CD4-positive, alpha-beta T cell treated with Interleukin-1 beta for 1 hour (primary cell): ENCODE results near the gene OGFOD3.
"Not testable (repeated sequence)": the region's sequence is repeated elsewhere in the genome, so short reads cannot be mapped to it uniquely, and the experiment has no call there.

Experiments
- DNase-seq, 2 donors: peaks; one replicate each; pipeline ENCODE4 v3.0.0-alpha.2; 2020 to 2022

OGFOD3 gene, protein sequence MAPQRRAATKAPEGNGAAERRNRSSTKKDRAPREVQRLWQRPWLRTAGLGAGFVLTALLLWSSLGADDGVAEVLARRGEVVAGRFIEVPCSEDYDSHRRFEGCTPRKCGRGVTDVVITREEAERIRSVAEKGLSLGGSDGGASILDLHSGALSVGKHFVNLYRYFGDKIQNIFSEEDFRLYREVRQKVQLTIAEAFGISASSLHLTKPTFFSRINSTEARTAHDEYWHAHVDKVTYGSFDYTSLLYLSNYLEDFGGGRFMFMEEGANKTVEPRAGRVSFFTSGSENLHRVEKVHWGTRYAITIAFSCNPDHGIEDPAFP

DNA sequence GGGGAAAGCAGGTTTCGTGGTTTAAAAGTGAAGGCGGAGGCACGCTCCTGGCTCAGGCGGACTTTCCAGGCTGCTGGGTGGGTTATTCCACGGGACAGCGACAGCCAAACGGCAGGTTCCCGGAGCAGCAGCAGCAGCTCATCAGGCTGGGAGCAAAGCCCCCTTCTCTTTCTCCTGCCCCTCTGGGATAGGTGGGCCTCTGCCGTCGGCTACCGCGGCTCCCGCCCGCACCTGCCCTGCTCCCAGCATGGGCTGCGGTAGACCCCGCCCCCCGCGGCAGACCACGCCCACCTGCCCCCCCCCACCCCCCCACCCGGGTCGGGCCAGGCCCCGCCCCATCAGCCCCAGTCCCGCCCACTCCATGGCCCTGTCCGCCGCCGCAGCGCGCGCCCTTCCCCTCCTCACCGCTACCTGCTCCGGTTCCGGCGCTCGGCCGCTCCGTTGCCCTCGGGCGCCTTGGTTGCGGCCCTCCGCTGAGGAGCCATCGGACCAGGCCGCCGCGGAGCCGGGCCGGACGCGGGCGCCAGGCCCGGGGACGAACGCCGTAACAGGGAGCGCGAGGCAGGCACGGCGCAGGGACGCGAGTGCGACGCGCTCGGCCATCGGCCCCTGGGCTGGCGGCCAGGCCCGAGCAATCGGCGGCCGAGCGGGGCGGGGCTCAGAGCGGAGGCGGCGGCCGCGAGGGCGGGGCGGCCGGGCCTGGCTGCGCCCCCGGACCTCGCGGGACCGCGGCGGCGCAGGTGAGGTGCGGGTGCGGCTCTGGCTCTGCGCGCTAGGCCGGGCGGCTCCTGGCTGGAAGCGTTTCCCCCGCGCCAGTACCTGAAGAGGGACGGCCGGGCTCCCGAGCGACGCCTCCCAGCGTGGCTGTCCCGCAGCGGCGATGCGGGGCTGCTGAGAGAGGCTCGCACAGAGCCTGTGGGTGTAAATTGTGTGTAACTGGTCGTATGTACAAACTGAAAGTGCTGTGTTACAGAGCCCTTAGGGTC, at the start of gene OGFOD3, which contains the start of gene HEXD:
Gene OGFOD3, minus strand, starts transcription at position 586 of the 986 bp plus-strand sequence. Its CDS starts 101 bp downstream, at position 485.
Gene HEXD, plus strand, starts transcription at position 347 of the 986 bp plus-strand sequence. CDS start 1,453 bp downstream, outside the sequence.
- peak; percentile 87 to 88 for DNase-seq

DNA sequence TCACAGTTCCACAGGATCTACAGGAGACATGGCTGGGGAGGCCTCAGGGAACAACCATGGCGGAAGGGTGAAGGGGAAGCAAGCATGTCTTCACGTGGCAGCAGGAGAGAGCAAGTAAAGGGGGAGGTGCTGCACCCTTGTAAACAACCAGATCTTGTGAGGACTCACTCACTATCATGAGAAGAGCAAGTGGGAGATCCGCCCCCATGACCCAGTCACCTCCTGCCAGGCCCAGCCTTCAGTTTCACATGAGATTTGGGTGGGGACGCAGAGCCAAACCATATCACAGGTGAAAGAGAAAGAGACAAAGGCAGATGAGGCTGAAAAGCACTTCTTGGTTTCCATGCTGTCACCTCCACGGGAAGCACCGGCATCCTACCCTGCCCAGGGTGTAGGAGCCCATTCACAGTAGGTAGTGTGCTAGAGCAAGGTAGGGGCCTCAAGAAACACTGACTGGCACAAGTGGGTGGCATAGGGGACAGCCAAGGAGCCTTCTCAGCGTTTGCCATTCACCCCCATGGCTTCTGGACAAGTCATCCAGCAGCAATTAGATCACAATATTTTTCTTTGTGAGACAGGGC, 46.7 kb upstream of the OGFOD3 start:
- DNase-seq, result no peak

DNA sequence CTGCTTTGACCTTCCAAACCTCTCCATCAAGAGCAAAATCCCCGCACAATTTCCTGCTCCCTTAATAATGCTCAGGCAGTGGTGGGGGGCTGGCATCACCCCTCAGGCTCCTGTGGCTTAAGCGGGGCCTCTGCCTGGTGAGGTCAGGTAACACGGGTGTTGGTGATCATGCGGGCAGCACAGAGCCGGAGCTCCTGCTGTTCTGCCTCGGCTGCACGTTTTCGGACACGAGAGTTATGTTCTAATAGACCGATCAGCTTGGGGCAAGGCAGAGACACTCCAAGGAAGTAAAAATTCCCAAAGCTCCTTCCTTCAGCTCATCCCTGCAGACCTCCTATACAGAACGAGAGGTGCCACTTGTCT, 46.2 kb upstream of the OGFOD3 start:
- no peak for DNase-seq

DNA sequence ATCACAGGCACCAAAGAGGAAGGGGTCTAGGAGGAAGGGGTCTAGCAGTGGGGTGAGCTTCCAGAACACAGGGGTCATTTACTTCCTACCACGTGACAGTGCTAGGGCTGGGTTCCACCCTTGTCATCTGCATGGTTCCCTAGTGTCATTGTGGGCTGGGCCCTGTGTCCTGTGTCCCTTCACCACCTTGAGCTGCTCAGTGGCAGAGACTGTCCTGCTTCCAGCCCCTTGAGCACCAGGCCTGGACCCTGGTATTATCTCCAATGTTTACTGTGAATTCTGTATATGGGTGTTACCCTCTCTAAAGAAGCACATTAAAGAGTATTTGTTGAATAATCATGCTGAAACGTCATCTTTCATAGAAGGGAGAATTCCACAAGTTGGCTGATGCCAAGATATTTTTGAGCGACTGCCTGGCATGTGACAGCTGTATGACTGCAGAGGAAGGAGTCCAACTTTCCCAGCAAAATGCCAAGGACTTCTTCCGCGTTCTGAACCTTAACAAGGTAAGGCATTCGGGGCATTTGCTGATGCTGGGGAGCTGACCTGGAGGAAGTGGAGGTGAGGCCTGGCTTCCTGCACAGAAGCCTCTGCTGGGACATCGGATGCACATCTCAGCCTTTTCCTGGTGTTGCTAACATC, 45.7 kb upstream of the OGFOD3 start:
- DNase-seq, result no peak

DNA sequence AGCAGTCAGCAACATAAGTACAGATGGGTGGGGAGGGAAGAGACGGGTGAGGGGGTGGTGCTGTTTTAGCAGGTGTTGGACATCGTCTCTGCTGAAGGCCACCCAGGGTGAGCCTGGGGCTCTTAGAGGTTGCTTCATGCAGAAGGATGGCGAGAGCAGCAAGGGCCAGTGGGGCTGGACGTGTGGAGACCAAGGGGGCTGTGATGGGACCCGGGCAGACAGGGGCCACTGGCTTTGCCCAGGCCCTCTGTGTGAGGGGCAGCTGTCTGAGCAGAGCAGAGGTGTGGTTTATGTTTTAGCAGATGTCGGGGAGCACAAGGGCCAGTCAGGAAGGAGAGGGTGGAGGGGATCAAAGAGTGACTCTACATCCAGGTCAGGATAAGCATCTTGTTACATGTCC, 45.0 kb upstream of the OGFOD3 start:
- no peak for DNase-seq

DNA sequence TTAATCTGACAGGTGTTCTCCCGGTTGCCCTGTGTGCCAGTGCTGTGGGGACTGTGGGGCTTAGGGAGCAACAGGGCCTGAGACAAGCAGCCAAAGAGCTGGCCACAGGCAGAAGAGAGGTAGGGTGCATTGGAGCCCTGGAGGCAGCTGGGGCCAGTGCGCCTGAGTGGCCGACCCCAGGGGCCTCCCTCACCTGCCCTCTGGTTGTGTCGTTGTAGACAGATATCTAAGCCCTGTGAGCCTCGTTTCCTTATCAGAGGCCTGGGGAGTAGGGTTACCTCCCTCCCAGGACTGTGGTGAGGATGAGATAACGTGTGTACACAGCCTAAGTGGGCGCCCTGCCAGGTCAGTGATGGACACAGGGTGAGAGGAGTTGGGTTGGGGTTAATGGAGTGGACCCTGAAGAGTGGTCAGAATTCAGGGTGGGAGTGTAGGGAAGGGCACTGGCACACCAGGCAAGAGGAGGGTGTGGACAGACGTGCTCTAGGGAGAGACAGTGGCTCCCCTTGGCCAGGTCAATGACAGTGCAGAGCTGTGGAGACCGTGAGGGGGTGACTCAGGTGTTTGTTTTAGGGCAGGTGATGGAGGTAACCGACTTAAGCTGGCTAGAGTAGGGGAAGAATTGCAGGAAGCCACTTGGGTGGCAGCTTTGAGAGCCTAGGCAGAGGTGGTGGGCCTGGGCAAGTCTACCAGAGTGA, 43.6 kb upstream of the OGFOD3 start:
- no peak for DNase-seq

DNA sequence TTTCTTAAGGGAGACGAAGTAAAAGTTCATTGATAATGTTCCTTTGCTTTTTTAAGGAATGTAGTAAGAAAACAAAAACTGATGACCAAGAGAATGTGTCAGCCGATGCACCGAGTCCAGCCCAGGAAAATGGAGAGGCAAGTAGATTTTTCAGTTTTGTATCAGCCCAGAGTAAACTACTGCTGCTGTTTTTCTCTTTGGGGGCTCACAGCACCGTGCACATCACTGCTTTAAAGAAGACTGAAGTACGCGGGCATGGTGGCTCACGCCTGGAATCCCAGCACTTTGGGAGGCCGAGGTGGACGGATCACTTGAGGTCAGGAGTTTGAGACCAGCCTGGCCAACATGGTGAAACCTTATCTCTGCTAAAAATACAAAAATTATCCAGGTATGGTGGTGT, 41.5 kb upstream of the OGFOD3 start:
- not testable (repeated sequence) for DNase-seq

DNA sequence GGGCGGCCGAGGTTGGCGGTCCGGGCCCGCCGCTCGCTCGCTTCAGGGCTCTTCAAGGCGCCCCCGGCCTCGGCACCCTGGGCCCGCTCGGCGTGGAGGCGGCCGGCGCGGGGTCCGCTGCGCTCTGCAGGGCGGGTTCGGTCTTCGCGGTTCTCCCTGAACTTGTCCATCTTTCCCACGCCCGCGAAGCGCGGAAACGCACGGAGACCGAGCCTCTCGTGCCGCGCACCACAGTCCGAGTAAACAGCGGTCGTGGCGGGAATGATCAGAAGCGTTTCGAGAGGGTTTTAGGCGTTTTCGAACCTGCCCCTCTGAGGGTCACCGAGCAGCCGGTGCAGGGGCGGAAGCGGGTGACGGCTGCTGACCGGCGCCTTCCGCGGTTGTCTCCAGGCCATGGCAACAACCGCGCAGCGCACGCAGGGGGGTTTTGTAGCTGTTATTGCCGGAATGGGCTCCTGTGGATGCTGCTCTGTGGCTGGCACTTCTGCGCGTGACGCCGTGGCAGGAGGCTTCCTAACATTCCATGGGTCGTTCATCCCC, 40.6 kb upstream of the OGFOD3 start:
- peak; percentile 41 to 49 for DNase-seq

DNA sequence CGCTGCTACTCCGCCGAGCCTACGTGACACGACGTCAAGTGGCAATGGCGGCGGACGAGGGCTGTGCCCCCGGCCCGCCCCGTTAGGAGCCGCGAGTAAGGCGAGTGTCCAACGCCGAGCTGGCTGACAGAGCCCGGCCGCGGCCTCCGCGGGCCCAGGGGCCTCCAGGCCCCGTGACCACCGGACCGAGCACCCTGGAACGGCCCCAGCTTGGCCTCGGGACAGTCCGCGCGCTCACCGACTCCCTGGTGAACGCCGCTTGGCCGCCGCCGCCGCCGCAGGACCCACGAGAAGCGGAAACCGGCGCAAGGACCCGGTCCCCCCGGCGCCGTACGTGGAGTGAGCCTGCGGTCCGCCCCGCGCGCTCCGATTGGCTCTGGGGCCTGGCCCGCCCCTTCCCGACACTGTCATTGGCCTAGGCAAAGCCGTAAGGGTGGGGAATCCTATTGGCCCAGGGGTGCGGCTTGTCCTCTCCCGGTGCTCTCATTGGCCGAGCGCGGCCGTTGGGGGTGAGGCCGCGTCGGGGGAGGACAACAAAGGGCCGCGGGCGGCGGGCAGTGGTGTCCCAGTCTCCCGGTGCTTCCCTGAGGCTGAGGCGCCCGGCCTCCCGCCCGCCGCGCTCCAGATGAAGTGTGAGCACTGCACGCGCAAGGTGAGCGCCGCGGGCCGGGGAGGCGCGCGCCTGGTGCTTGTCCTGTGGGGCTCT, 39.9 kb upstream of the OGFOD3 start, which contains the start of gene NARF:
Gene NARF, plus strand, starts transcription at position 563 of the 706 bp plus-strand sequence. Its CDS starts 63 bp downstream, at position 626.
- DNase-seq, result peak; percentile 96 to 97

DNA sequence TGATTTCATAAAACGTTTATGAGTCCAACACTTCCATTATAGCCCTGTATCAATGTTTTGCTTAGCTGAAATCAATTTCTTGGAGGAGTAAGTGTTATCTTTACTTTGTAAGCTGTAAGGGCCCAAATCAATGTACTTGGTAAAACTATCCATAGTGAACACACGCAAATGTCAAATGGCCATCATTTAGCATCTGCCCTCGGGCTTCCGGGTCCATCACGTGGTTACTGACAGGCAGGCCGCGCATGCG, 39.5 kb upstream of the OGFOD3 start:
- DNase-seq, result peak in 1 of 2 donors; percentile 96

DNA sequence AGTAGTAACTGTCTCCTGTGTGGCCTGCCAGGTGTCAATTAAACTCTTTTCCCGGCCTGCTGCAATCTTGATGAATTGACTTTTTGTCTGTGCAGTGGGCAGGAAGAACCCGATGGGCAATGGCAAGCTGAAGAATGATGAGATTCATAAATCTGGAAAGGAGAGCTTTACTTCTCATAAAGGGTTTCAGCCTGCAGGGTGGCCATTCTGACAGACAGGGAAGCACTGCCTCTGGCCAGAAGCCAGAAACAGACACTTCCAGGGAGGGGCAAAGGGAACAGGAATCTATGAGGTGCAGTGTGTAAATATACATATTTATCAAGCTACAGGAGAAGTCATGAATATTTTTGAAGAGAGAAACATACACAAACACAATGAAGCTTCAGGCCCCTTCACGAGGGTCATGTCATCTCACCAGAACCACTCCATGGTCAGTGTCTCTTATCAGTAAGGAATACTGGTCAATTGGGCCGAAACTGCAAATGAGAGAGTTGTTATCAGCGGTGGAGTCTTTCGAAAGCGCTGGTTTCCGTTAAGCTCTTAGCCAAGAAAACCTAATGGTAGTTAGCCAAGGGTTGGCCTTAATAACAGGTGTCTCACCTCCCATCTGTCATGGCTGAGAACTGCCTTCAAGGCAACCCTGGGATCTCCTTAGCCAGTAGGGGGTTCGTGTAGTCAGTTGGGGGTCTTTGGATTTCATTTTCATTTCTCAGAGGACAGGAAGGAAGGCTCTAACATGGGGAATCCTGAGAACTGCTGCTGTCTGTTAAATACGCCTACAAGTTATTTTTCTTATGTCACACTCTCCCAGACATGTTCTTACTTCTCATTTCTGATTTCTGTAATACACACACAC, 38.9 kb upstream of the OGFOD3 start:
- DNase-seq, result peak; percentile 11 to 26

DNA sequence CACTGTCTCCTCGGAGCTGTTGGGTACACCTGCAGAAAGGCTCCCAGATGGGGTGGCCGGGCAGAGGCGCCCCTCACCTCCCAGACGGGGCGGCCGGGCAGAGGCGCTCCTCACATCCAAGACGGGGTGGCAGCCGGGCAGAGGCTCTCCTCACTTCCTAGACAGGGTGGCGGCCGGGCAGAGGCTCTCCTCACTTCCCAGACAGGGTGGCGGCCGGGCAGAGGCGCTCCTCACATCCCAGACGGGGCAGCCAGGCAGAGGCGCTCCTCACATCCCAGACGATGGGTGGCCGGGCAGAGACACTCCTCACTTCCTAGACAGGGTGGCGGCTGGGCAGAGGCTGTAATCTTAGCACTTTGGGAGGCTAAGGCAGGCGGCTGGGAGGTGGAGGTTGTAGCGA, 35.3 kb upstream of the OGFOD3 start:
- not testable (repeated sequence) for DNase-seq

DNA sequence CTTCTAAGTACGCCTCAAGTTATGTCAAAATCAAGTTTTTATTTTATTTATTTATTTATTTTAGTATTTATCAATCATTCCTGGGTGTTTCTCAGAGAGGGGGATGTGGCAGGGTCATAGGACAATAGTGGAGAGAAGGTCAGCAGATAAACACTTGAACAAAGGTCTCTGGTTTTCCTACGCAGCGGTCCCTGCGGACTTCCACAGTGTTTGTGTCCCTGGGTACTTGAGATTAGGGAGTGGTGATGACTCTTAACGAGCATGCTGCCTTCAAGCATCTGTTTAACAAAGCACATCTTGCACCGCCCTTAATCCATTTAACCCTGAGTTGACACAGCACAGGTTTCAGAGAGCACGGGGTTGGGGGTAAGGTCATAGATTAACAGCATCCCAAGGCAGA, 34.8 kb upstream of the OGFOD3 start:
- not testable (repeated sequence) for DNase-seq

DNA sequence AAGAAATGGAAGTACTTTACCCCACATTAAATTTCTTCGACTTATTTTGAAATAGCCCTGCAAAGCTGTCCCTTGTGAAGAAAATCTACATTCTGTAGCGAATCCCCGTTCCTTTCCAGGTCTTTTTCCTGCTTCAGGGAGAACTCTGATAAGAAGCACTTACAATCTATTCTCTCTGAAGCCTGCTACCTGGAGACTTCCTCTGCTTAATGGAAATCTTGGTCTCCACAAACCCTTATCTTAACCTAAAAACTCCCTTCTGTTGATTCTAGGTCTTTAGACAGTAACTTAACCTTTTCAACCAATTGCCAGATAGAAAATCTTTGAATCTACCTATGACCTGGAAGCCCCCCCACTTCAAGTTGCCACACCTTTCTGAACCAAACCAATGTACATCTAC, 33.8 kb upstream of the OGFOD3 start:
- no peak for DNase-seq

DNA sequence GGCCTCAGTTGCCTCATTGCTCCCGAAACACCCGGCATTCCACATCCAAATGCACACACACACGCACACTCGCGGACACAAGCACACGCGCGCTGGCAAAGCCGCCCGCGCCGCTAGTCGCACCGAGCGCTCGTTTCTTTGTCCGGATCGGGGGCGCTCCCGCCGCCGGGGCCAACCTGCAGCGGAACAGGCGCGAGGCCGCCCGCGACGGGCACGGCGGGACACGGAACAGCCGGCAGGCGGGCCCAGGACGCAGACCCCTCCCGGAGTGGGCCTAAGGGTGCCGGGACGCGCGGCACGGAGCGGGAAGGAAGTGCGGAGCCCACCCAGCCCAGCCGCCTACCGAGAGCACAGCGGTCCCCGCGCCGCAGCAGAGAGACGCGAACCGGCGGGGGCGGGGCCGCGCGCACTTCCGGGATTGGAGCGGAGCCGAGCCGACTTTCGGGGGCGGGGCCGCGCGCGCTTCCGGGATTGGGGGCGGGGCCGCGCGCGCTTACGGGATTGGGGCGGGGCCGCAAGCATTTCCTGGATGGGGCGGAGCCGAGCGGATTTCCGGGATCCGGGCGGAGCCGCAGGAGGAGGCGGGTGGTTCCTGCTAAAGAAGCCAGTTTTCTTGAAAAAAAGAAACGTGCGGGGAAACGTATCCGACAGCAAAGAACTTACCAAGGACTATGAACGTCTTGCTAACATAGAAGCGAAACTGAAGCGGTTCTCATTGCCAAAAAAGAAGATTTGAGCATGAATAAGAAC, 32.1 kb upstream of the OGFOD3 start, which contains the start of gene CYBC1:
Gene CYBC1, minus strand, starts transcription at position 396 of the 750 bp plus-strand sequence. CDS start 1,498 bp downstream, outside the sequence.
- peak; percentile 92 to 93 for DNase-seq

DNA sequence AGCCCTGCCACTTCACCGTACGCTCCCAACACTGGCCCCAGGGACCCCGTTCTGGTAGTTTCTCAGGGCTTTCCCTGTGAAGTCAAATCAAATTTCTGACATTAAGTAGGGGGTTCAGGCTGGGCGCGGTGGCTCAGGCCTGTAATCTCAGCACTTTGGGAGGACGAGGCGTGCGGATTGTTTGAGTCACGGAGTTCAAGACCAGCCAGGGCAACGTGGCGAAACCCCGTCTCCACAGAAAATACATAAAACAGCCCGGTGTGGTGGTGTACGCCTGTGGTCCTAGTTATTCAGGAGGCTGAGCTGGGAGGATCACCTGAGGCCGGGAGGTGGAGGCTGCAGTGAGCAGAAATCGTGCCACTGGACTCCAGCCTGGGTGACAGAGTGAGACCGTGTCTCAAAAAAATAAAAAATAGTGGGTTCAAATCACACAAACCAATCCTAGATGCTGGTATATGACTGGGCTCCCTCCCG, 31.5 kb upstream of the OGFOD3 start:
- DNase-seq, result peak in 1 of 2 donors; percentile 25

DNA sequence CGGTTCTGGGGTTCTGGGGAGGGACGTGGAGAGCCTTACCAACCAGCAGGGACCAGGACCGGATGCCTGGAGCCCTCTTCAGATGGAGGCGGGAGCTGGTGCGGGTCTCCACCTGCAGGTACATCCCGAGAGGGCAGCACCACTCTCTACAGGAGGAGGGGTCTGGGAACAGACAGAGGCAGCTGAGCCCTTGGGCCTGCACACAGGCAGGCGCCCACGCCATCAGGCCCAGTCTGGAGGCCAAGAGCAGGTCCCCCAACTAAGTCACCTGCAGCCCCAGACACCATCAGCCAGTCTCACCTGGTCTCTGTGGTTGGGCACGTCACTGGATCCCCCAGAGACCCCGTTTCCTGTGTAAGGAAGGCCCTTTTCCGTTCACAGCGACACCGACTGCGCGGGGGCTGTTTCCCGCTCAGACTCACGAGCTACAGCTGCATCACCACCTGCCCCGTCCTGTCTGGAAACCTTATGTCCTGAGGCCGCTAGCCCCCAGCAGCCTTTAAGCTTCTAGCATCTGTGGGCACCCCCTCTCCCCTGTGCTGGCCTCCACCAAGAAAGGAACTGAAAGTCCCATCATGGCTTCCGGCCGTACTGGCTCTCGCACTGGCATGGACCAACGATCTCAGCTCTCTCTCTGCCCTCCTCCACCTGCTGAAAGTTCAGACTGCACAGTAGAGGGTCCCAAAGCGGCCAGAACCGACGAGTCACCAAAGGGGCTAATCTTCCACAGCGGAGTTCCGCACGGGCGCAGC, 30.9 kb upstream of the OGFOD3 start:
- peak; percentile 80 to 90 for DNase-seq

DNA sequence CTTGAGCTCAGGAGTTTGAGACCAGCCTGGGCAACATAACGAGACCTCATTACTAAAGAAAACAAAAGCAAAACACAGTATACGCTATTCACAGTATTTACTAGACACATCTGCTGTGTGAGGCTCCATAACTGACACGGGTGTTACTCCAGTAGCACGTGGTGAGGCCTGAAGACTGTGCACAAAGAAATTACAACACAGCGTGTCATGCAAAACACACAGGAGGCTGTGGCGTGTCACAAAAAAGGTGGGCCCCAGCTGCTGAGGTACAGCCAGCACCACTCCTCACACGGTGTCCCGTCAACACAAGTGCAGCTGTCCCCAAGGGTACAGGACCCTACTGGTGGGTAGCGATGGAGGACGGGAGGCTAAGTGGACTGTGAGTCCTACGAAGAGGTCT, 29.5 kb upstream of the OGFOD3 start:
- no peak for DNase-seq
